ENCODE data around the gene DNAJC7.

- TF ChIP-seq CTCF (conservative IDR thresholded peaks at IDR 0.05; ENCODE audit: low read depth, low read length) (no peak), EZH2 (IDR thresholded peaks at IDR 0.05; ENCODE audit: low read length, unreplicated experiment) (no peak), EZH2phosphoT487 (IDR thresholded peaks at IDR 0.05; ENCODE audit: borderline replicate concordance, low read length) (no peak)
Measured at GRCh38 chr17:42025936-42026335, 8.7 kb upstream of the DNAJC7 start.

All from PC-3 (cell line).